Activated gamma-delta T cell treated with anti-CD3 and anti-CD28 coated beads, Interleukin-2, amount 50 U/mL, for 16 hours (primary cell): ENCODE measurements around the gene EPS15.
"Not testable (repeated sequence)": the region's sequence is repeated elsewhere in the genome, so short reads cannot be mapped to it uniquely, and the experiment has no call there.

Experiments used
- DNase-seq: peaks from one replicate; pipeline ENCODE4 v3.0.0-alpha.2; 2020; ENCODE audit warnings: low read depth

The EPS15 gene

DNA sequence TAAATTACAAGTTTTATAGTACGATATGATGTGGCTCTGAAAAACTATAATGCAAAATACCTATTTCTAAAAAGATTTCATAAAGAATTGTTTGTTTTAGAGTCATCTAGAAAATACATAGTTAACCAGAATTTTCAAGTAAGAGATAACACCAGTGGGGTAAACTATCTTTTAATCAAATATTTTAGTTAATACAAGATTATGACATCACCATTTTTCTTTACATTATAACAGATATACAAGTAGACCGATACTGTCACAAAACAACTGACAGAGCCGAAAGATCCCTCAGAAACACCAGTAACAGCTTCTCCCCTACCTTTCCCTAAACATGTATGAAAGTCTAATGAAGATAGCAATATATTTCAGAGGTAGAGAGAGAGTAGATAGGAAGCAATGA, 54.2 kb downstream of the EPS15 start:
- no peak for DNase-seq

DNA sequence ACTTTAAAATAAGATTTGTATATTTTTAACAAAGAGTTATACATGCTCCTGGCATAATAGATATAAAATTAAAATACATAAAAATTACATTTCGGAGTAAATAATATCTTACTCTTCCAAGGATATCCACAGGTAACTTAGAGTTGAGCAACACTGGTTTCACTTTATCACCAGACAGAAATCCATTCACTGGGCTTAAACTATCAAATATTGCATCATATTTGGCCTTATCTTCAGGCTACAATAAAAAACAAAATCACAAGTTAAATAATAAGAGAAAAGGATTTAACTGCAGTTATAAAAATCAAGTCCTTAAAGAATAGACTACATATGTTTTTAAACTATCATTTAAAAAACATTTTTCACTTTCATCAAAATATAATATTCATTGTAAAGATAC, 55.5 kb downstream of the EPS15 start:
- DNase-seq, result no peak

DNA sequence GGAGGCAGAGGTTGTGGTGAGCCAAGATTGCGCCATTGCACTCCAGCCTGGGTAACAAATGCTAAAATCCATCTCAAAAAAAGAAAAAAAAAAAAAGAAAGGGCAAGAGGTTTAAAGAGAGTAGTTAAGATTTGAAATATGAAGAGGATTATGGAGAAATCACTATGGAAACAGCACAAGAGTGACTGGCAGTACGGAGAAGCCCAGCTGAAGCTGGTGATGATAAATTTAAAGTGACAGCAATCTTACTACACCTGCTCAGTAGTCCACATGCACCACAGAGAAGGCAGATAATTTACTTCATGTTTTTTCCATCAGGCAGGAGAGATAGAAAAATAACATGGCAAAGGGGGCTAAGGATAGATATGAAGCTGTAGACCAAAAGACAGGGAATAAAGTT, 56.8 kb downstream of the EPS15 start:
- DNase-seq, result not testable (repeated sequence)

DNA sequence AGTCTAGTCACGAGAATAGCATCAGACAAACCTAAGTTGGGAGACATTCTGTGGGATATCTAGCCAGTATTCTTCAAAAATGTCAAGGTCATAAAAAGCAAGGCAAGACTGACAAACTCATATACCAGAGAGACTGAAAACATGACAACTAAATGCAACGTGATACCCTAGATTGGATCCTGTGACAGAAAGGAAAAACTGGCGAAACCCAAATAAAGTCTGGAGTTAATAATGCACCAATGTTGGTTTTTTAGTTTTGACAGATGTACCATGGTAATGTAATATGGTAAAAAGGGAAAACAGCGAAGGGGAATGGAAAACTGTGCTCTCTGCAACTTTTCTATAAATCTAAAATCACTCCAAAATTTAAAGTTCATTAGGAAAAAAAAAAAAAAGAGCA, 64.5 kb downstream of the EPS15 start:
- DNase-seq, result no peak

DNA sequence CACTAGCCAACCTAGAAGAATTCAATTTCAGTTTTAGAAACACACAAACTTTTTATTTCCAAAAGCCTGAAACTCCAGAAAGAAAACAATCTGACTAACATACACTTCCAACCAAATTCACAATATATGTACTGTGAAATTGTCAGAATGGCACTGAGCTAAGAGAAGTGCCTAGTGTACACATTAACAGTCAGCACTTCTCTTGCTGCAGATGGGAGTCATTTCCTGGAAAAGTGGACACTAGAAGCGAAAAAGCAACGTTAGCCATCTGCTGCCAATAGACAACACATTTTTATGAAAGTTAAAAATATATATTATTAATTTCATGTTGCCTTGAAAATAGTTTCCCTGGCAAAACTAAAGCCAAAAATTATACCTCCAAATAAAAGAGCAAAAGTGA, 66.1 kb downstream of the EPS15 start:
- DNase-seq, result no peak

DNA sequence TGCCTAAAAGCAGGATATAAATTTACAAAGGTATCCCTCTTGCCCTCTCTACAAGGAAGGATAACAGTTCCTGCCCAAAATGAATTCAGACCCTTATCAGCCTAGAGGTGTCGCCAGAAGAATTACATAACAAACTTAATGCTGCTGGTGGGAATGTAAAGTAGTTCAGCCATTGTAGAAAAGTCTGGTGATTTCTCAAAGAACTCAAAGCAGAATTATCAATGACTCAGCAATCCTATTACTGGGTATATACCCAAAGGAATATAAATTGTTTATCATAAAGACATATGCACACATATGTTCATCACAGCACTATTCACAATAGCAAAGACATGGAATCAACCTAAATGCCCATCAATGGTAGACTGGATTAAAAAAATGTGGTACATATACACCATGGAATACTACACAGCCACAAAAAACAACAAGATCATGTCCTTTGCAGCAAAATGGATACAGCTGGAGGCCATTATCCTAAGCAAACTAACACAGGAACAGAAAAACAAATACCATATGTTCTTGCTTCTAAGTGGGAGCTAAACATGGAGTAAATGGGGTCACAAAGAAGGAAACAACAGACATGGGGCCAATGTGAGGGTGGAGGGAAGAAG, 70.1 kb downstream of the EPS15 start:
- not testable (repeated sequence) for DNase-seq

DNA sequence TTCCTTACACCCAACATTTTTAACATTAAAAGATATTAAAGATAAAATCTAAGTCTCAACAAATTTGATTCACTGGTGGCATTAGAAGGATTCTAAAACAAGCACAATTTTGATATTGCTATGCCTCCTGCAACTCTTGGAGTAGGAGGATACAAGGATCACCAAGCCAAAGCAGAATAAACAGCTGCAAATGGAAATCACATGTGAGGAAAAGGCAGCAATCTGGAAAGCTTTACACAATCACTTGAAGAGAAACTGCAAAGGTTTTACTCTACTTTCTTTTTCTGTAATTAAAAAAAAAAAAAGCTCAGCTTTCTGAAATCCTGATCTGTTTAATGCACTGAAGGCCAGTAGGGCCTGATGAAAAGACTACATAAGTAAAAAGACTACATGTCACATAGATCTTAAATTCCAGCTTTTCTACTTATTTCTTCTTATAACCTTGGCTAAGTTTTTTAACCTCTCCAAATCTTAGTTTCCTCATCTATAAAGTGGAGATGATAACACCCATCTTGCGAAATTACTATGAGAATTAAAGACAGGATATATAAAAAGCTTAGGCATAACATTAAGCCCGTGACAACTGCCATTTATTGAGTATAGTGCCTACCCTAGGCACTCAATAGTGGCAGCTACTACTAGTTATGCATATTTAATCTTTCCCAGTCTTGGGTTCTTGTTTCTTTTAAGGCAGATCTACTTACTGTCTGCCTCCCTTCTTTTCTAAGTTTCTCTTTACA, 73.5 kb downstream of the EPS15 start:
- DNase-seq, result no peak

DNA sequence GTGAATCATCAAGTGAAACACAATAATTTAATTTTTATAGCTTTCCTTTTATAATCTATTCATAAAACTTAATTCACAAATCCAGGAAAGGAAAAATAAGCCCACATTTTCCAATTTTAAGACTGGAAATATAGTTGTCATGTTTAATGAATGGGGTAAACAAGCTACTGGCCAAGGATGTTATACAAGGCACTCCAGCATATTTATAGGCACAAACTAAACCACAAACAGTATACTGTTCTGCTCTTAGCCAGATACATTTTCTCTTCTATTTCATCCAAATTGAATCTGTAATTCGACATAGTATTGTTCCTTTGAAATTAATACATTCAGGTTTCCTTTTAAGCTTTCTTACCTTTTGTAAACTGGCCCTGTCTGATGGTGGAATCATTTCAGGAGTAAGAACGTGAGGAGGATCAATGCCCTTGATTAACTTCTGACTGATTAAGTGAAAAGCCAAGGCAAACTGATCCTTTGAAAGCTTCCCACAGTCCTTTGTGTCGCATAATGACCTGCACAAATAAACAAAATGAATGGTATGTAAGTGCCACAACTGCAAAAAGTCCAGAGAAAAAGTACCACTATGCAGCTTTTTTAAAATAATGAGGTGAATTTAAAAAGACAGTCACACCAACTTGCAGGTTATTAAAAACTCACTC, 74.4 kb downstream of the EPS15 start:
- no peak for DNase-seq

DNA sequence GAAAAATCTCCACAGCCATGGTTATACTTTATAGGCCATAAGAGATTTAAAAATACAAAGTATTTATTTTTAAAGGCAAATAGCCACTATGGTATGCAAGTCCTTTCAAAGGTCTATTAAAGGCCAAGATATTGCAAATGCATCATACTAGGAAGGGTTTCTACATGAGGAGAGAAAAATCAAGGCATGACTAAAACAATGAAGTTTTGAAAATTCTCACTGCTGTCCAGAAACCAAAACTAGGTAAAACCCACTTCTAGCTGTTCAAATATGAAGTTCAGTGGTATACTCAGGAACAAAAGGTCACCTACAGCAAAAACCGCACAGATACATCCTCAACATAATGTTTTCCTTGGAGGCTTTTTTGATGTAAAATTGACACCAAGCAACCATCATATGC, 75.0 kb downstream of the EPS15 start:
- DNase-seq, result no peak

DNA sequence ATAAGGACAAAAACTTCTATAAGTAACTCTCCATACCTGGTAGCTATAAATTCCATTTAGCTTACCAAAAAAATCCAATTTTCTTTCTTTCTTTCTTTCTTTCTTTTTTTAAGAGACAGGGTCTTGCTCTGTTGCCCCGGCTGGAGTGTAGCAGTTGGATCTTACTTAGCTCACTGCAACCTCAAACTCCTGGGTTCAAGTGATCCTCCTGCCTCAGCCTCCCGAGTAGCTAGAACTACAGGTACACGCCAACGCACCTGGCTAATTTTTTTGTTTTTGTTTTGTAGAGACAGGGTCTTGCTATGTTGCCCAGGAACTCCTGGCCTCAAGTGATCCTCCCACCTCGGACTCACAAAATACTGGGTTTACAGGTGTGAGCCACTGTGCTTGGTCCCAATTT, 75.5 kb downstream of the EPS15 start:
- DNase-seq, result no peak

DNA sequence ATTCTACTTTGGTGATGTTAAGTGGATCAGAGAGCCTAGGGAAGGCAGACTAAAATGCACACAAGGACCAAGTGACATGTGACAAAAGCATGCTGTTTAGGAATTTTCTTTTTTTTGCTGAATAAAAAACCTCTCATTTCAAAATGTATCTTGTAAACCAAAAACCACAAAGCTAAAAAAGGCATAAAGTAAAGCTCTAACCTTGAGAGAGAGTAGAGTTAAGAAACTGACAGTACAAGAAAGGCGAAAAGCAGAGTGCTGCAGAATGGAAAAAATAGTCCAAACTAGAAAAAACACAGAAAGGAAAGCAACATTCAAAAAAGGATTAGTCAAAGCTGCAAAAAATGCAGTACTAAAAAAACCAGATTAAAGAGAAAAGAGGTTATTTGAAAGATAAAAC, 76.5 kb downstream of the EPS15 start:
- DNase-seq, result no peak

DNA sequence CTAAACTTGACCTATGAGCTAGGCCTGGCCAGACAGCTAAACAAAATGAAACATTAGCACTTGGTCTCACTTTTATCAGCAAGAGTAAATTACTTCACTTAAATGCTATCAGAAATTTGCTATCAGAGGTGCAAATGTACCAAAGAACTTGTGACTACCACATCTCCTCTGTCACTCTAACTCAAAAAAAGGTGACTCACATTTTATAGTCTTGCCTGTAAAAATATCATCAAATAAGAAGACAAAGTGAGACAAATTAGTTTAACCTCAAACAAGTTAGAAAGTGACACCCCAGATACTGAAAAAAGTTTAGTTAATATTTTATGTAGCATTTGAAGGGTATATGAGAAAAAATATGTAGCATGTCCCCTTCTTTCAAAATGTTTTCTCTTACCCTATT, 76.9 kb downstream of the EPS15 start:
- no peak for DNase-seq

DNA sequence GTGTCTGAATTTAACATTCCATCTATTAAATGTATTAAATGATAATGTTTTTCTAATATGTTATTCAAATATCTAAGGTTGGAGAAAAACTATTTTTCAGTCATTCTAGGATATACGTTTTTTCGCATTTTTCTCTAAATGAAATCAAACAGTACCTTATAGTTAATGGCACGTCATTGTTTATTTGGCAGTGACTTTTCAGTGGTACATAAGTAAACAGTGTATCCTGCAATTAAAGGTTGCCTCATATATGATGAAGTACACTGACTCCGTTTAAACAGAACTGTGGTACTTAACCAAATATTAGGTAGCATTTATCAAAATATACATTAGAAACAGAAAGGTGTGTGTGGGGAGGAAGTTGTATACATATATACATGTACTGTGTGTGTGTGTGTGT, 79.2 kb downstream of the EPS15 start:
- DNase-seq, result no peak

DNA sequence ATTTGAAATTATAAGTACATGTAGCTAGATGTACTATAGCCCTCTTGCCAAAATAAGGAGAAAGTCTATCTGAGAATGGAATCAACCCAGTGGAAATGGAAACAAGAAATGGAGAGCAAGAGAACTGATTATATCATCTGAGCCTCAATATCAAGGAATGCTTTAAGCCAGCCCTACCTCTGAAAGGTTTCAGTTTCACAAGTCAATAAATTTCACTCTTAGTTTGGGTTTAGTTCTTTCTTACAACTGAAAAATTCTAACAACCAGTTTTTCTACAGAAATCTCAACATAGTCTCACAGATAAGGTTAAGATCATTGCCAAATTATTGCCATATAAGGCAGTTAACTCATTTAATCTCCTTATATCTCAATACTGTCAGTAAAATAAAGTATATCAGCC, 80.0 kb downstream of the EPS15 start:
- no peak for DNase-seq

DNA sequence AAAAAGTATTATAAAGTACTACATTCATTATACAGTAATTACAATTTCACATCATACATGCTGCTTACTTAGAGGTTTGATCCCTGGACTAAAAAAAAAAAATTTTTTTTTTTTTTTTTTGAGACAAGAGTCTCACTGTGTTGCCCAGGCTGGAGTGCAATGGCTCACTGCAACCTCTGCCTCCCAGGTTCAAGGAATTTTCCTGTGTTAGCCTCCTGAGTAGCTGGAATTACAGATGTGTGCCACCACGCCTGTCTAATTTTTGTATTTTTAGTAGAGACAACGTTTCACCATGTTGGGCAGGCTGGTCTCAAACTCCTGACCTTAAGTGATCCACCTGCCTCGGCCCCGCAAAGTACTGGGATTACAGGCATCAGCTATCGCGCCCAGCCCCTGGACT, 81.7 kb downstream of the EPS15 start:
- not testable (repeated sequence) for DNase-seq

DNA sequence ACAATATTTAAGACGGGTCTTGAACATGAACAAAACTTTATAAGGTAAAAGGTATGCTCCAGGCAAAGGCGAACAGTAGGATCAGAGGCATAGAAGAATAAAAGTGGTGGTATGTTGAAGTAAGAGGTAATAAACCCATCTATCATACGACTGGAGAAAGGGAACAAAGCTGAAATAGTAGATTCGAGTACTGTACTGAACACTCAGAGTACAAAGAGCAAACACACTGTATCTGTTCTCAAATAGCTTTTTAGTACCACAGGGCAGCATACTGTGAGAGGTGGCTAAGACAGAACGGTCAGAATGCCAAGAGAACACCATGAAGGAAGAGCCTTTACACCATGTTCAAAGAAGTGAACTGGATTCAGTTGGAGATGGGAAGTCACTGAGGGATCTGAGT, 83.2 kb downstream of the EPS15 start:
- DNase-seq, result no peak

DNA sequence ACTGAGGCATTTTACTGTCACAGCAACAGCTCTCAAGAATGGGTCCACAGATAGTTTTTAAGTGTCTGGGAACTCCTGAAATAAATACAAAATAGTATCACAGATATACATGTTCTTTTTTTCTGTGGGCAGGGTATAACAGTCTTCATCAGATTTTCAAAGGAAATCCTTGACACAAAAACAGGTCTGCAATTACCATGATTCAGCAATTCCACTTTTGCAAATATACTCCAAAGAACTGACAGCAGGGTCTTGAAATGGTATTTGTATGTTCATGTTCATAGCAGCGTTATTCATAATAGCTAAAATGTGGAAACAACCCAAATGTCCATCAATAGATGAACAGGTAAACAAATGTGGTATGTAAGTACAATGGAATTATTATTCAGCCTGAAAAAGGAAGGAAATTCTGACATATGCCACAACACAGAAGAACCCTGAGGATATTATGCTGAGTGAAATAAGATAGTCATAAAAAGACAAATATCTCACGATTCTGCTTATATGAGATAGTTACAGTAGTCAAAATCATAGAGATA, 85.0 kb downstream of the EPS15 start:
- no peak for DNase-seq

DNA sequence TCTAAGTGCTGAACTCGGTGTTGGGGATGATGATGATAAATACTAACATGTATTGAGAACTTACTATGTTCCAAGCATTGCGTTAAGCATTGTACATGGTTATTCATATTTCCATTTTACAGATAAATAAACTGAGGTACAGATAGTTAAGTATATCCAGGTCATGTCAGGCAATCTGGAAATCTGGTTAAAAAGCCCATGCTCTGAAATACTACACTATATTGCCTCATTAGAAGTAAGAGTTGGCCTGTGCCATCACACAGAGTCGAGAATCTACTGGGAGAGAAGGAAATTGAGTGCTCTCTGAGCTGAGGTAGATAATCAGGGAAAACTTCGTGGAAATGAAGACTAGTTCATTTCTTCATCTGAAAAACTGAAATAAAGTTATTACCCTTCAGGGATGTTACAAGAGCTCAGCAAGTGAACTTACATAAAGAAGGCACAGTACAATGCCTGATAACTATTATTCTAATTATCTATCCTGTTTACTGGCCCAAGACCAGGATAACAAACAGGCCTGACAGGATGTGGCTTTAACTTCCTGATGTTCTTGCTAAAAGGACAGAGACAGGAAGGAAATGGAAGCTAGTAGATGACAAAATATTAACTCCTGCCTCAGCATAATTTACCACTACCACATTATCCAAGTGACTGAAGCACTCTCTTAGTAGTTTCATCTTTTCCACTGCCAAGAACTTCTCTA, 85.6 kb downstream of the EPS15 start:
- DNase-seq, result no peak

DNA sequence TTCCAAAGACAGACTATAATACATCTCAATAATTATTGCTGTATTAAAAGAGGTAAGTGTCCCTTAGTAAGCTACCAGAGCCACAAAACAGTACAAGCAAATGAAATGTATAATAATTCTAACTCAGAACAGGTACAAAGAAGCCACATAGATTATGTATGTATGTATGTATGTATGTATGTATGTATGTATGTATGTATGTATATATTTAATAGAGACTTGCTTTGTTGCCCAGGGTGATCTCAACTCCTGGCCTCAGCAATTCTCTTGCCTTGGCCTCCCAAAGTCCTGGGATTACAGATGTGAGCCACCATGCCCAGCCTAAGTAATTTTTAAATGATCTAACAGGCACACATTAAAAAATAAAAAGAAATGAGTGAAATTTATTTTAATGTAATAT, 86.9 kb downstream of the EPS15 start:
- DNase-seq, result no peak

DNA sequence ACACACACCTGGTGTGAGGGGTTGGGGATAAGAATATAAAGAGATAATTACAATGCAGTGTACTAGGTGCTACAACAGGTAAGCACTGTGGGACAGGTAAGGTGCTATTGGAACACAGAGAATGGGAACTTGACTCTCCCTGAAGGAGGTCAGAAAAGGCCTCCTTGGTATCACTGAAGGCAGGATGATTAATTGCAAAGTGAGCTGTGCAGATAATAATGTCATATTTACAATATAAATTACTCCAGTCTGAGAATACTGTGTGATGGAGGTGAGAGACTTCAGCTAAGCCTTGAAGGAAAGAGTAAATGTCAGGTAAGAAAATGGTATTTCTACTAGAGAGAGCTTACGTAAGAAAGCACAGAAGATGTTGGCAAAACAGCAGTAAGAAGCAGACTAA, 91.6 kb downstream of the EPS15 start:
- no peak for DNase-seq

DNA sequence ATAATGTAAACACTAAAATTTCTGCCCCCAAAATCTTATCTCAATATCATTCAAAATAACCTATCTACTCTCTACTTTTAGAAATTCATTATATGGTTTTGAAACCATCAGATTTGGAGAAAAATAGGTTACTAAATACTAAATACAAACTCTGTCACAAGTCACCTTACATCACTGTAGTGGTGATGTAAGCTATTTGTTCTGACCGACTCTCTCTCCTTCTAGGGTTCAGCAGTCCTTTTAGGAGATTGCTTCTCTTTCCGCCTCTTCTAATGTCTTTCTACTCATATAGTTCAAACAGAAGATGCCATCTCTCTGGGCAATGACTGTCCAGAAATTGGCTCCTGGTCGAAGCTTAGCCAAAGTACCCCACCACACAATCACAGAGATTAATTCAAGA, 93.1 kb downstream of the EPS15 start:
- no peak for DNase-seq

DNA sequence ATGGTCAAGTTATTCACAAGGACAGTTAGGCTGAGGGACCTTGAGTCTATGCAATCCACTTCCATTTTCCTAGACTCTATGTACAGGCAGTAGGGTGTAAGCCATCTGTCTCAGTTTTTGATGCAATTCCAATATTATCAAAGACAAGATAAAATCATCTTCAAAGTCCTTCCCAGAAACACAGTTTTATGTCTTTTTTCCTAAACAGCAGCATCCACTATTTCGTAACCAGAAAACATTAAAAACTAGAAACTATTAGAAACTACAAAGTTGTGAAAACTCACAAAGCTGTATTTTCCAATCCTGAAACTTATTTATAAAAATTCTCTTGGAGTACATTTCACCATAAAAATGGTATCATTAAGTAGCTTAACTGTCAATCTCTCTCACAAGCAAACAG, 93.8 kb downstream of the EPS15 start:
- DNase-seq, result no peak
